Activated CD4-positive, alpha-beta T cell treated with anti-CD3 and anti-CD28 coated beads, Interleukin-10, Interleukin-2, amounts not matched to agents 100 ng/mL and 50 ng/mL, durations not matched to agents 16 hours and 8 hours (primary cell): ENCODE measurements around the gene RUNX1.
"Not testable (repeated sequence)": the region's sequence is repeated elsewhere in the genome, so short reads cannot be mapped to it uniquely, and the experiment has no call there.

Experiments used
- DNase-seq: peaks from one replicate; pipeline ENCODE4 v3.0.0-alpha.2; 2020

RUNX1 gene

DNA sequence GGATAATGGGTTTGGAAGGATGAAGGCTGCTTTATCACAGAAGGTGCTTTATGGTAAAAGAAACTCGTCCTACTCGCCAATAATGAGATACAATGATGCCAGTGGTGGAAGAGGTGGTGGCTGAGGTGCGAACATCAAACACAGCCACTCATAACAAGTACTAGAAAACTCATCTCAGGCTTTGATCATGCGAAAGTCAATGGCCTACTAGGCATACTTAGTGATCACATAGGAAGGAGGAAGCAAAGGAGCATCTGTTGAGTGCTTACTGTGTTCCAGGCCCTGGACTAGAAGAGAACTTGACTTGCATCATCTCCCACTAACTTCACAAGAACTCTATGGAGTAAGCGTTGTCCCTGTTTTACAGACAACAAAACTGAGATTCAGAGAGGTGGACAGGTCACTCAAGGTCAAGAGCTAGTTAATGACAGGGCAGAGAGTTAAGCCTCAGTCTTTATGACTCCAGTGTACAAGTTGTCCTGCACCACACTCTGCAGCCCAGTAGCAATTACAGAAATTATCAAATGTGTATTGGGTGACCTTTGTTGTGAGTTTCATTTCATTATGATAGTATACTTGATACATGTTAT is 33.6 kb downstream of the RUNX1 start:
- DNase-seq = peak; percentile 57

DNA sequence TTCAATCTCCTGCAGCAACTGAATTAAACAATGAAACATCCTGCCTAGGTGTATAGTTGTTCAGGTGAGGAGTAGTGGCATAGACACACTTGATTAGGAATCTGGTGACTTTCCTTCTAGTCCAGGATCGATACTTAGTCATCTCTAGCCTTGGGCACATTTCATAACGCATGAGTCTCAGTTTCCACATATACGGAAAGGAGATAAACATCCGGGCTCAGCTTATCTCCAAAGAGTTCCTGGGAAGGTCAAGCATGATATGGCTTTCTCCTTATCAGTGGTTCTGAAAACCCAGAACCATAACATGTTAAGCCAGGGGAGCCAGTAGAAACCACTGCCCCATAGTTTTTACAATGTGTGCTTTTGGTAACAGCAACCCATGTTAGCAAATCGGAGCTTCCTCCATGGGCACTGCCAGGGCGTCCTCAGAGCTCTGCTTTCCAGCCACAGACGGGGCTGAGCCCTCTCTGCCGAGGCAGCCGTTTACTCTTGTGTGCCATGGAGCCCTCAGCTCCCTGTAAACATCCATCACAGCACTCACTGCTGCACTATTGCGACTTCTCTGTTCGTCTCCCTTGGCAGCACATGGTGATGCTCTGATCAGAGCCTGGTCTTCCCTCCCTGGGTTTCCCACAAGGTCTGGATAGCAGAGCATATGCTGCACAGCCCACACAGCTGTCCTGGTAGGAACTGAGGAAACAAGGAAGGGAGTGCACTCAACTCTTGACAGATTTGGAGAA is 34.6 kb downstream of the RUNX1 start:
- no peak for DNase-seq

DNA sequence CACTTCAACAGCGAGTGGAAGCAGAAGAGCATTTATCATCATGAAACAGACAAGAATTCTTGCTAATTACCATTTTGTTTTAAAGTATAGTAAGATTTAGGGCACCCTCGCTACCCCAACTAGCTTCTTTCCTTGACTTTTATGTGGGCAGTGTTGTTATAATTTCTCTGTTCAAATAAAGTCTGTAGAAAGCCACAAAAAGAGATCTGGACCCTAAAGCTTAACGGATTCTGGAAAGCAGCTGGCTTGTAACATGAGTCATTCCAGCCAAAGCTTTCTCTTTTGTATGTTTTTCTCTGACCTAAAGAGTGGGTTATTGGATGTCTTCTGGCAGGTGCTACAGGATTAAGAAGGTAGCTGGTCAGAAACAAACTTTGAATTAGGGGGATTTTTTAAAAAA is 37.4 kb downstream of the RUNX1 start:
- DNase-seq = no peak

DNA sequence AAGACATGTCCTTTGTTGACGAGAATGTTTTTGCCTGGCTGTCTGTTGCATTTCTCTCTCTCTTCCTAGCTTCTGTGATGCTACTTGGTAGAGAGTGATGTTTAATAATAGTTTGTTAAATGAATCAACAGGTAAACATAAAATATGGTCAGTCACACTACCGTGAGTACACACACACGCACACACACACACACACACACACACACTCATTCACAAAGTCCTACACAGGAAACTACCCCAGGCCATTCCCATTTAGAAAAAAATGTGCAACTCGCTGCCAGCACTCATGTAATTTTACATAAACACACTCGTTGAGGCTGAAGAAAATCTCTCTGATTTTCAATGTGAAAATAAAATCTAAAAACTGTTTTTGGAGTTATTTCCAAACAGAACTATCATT is 38.7 kb downstream of the RUNX1 start:
- no peak for DNase-seq

DNA sequence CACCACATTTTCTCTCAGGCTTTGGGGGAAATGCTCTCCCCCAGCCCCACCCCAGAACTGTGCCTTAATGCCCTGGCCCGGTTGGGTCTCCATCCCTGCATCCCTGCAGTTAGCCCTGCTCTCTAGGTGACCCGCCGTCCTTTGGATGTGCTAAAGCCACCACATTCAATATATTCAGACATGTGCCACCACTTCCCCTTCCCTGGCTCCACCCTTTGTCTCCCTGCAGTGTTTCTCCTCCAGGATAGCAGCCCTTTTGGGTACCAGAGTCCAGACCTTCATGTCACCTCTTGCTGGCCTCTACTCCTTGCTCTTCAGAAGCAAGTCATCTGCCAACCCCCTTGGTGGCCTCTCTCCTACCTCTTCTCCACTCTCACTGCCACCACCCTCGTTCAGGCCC is 41.8 kb downstream of the RUNX1 start:
- DNase-seq = no peak

DNA sequence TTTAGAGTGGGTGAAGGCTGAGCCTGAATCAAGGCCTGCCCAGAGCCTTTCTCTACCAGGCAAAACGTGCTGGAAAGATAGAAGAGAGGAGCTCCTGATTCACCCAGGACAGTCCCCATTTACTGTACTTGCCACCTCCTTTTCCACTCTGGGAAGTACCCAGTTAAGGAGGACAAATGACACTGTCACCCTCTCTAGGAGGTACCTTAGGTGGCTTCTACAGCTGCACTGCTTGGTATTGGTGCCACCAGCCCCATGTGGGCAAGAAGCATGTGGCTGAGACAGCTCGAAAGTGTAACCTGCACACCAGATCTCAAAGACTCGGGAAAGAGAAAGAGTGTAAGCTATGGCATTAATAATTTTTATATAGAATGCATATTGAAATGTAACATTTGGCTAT is 42.3 kb downstream of the RUNX1 start:
- DNase-seq = no peak

DNA sequence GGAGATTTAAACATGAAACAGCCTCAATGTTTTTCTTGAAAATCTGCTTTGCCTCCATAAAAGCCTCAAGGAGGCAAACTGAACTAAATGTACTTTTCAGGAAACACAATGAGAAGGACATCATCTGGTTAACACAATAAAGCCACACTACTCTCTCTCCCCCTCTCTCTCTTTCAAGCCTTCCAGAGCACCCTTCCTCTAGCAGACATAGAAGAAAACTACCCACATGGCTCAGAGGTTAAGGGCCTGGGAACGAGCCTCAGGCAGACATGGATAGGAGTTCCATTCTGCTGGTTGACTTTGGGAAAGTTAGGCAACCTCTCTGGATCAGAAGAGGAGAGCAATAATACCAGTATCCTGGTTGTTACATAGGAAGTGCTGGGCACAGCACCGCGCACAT is 42.9 kb downstream of the RUNX1 start:
- no peak for DNase-seq

DNA sequence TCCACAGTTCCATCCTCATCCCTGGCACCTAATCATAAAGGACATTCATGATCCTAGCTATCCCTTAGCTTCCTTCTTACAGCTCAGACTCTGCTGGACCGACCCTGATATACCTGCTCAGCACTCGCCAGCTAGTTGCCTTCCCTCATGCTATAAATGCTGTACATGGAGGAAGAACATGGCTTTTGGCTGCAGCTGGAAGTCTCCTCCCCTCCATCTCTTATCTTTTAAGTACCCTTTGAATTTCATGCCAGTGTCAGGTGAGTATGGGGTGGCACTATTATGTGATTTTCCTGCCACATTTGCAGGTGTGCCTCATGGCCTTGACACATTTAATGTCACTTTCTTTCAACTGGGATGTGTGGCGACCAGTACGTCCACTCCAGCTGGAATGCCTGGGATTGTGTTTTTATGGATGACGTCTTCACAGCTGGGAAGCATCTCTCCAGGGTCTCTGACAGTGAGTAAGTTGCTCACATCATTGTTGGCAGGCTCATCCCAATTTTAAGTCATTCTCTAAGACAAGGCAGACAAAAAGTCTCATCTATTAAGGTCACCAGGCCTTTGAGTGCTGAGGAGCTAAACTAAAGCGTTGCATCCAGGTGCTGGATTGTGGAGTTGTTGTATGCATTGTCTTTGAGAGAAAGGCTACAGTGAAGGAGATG is 43.4 kb downstream of the RUNX1 start:
- DNase-seq = no peak

DNA sequence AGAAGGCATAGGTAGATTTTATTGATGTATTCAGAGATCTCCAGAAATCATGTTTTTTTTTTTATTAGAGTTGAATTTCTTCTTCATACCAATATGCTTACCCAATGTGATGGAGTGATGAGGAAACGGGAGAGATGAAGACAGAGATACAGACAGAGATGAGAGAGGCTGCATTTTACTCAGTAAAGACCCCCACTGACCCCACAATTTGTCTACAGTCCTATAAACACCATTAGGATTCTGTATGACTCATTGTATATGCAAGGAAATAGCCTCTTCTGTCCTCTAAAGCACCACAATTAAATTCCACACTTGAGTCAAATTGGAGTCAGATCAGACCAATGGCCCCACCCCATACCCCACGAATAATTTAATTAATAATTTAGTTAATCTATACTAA is 44.0 kb downstream of the RUNX1 start:
- no peak for DNase-seq

DNA sequence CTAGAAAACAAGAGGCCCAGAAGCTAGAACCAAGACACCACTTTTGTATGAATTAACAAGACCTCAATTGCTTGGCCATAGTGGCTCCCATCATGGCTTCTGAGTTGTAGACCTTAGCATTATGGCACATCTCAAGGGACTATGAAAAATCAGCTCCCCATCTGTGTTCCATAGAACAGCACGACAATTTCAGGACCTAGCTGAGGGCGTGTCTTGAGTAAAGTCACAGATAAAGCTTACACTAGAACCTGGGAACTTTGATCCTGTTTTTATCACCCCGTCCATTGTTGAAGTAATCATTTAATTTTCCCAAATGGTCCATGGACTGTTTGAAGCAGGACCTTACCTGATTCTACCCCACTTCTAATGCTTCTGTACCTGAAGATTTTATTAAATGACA is 44.8 kb downstream of the RUNX1 start:
- no peak for DNase-seq

DNA sequence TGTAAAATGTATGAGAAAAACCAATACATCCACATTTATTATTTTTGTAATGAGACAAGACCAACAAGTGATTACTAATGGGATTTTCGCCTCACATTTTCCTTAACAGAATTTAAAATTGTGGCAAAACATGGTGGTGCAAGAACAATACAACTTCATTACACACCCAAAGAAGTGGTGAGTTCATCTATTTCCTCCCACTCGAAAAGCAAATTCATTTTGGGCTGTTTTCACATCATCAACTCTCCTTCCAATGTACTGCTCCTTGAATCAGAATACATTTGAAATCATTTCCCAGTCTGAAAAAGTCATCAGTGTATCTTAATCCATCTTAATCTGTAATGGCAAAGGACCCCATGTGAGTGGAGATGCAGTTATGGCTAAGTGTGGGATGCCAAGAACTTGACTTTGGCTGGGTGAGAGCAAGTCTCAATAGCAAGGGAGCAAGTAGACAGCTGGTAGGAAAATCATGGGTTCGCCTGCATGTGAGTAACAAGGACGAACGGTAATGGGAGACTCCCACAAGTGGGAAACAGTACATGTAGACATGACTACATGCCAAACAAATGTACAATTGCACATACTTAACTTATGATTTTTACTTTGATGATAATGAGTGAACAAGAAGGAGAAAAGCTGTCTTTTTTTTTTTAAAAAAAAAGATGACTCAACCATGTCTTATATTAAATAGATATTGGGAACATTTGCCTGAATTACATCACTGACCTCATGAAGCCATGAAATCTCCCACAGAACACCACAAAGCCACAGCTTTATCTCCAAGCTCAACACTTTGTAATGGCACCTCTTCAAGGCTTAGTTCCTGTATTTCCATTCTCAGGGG is 46.0 kb downstream of the RUNX1 start:
- no peak for DNase-seq

DNA sequence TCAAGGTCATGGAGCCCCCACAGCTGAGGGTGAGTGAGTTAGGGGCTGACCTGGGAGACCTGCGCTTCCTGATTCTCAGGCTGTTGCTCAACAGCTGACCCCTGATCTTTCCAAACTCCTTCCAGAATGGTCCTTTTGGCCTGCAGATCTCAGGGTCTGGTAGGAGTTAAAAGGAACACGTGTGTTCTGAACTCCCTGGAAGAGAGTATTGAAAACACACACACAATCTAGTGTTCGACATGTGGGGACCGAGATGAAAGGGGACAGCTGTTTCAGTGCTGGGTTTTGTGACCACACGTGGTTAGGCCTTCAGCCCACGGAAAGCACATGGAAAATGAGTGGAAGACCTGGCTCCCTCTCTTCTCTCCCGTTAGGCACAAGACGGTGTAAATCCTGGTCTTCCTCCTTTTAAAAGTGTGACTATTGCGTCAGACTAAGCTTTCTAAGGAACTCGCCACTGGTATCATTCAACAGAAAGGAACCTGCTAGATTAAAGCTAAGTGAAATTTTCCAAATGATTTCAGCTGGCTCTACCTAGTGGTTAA is 49.6 kb downstream of the RUNX1 start:
- no peak for DNase-seq

DNA sequence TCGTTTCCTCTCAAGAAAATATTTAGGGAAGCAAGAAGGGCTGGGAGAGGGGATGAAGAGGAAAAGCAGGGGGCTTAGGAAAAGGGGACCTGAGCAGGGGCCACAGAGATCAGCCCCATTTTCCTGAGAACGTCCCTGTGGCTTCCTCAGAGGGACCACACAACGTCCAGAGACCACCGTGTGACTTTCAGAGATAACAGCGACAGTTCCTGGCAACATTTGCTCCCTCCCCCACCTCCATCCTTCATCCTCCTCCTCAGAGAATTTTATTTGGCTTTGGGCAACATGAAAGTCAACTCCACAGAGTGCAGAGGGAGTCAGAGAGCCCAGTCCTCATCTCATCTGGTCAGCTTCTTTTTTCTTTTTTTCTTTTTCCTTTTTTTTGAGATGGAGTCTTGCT is 50.9 kb downstream of the RUNX1 start:
- no peak for DNase-seq

DNA sequence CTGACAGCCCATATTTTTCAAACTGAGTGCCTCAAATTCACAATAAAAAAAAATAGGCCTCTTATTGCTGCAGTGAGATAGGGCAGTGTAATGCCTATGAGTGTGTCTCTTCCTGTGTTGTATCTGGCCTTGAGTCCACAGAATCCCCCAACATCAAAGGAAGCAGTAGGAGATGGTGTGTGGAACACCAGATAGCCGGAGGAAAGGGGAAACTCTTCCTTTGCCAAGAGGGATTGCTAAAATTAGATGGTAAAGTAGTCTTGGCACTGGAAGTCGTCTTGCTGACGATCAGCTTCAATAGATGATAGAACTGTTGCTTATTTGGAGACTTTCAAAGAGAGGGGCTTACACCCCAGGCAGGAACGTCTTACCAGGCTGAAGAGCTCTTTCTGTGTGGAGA is 51.8 kb downstream of the RUNX1 start:
- DNase-seq = no peak

DNA sequence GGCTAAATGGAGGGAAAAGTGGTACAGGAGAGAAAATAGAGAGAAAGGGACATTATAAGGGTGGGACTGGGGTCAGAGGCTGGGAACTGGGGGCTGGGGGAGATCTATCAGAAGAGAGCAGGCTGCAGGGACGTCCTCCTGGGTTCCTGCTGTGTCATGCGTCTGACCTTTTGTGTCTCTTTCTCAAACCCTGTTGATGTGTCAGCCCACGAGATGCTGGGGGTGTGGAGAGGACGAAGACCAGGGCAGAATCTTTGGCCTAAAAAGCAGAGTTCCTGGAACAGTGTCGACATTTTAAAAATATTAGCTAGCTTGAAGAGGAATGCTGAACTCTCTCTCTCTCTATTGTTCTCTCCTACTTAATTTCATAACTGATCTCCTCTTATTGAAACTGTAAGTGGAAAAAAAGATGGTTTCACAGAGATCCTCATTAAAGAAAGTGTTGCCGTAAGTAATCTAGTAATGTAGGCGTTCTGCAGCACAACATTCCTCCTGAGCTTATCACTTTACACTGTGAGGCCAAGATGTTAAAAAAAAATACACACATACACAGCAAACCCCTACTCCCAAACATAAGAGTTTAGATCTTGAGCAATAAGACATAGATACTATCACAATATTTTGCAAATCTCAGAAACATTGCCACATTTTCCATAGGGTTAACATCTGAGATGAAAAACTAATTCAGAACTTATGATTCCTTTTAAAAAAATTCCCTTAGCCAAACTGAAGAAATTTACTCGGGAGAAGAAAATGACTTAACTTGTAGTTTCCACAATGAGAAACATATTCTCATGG is 52.6 kb downstream of the RUNX1 start:
- DNase-seq = no peak

DNA sequence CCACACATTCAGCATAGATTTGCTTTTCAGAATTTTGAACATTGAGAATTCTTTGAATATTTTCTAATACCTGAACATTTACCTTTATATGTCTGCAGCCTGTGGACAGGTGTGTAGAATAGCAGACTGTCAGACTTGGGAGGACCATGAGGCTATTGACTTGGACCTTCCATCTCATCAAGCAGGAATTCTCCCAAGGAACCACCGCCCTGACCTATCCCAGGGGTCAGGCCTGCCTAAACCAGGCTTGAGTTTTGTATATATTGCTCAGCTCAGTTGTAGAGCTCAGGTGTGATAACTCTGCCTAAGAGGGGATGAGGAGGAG is 53.2 kb downstream of the RUNX1 start:
- no peak for DNase-seq

DNA sequence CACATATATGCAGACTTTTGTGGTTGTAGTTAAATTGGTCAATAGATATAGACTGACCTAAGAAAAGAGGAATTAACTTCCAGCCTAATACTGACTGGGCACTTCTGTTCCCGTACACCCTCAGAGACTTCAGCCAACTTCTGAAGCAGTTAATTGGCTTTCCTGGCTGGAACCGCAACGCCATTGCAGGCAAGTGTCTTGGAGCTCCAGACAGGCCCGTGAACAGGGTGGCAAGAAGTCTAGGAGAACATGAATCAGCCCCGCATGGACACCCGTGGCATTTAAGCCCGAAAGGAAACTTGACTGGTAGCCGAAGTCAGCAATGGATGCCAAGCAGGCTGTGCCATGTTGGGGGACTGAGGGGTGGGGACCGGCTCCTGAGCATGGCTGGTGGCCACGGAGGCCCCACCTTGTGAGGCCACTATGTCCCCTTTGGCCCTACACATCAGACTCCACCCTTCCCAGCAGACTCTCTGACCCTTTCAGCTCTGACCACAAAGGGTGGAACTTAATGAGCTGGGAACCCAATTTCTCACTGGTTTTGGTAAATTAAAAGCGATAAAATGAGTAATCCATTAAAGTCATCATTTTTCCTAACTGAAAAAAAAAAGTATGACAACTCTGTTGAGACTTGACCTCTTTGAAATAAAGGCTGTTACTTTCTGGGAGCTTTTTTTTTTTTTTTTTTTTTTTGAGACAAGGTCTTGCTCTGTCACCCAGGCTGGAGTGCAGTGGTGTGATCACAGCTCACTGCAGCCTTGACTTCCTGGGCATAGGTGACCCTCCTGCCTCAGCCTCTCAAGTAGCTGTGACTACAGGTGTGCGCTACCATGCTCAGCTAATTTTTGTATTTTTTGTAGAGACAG is 54.1 kb downstream of the RUNX1 start:
- no peak for DNase-seq

DNA sequence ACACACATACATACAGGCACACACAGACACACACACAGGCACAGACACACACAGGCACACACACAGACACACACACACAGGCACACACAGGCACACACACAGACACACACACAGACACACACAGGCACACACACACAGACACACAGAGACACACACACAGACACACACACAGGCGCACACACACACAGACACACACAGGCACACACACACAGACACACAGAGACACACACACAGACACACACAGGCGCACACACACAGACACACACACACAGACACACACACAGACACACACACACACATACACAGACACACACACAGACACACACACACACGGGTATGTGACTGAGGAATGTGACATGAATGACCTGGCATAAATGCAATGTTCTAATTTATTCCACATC is 55.6 kb downstream of the RUNX1 start:
- not testable (repeated sequence) for DNase-seq

DNA sequence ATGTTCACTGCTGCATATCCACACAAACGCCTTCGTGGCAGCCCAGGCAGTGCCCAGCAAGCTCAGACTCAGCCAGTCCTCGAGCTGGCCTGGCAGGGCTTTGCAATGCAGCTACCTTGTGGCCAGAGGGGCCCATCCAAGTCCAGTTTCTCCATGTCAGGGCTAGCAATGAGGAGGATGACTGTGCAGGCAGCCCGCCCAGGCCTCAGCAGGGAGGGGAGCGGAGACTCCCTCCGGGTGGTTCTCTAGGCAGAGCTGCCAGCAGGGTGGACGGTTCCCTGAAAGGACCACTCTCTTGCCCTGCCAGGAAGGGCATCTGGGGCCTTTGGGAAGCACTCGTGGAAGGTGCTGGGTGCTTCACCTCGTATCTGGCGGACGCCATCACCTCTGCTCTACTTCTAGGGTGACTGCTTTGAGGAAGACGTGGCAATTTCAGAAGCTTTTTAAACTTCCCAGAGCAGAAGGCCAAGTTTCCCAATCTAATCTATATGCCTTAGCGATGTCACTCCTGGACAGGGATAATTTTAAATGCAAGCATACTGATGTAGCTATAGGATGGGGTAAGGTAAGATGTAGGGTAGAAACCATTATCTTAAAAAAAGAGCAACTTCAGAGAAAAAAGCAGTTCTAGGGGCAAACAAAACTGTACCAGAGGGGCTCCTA is 56.2 kb downstream of the RUNX1 start:
- DNase-seq = no peak

DNA sequence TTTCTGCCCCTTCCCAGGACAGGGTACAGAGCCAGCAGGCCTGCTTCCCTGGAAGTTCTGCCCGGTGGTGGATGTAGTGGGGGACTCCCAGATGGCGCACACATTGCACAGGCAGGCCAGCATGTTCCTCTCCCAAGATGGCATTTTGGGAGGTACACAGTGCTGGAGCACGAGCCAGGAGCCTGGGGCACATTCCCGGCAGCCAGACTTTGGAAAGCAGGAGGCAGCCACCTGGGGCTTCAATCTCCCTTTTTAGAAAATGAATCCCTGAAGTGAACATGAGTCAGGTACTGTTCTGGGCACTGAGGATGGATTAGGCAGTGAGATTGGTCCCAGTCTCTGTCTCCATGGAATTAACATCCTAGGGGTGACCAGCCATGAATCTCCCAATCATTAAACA is 56.9 kb downstream of the RUNX1 start:
- DNase-seq = no peak

DNA sequence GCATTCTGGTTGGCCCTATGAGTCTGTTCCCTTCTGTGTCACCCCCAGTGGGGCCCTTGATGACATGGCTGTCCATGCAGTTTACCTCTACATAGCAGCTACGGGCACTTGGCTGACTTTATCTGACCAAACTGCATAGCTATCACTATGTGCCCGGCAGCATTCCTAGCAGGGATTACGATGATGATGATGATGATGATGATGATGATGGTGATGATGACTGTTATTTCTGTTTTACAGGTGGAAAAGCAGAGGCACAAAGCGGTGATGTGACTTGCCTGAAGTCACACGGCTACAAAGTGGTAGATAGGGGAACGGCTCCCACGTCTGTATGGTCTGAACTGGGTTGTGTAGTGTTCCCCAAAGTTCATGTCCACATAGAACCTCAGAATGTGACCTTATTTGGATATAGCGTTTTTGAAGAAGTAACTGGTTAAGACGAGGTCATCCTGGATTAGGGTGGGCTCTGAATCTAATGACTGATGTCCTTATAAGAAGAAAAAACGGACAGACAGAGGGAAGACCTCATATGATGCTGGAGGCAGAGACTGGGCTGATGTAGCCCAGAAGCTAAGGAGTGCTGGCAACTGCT is 57.6 kb downstream of the RUNX1 start:
- DNase-seq = no peak
